ENCODE data around the gene LTBR. TPM values are rescaled to one million over a fixed set of nuclear protein-coding genes. Genes with fewer than 3 reads are reported as not detected.
A peak's percentile ranks its signal among the peaks of the same experiment; 100 is the strongest.

LTBR gene
- total and polyA plus RNA-seq, 2 of the 4 experiments (the other 2 are of a cell fraction), result 19.7 to 62.5 TPM

DNA sequence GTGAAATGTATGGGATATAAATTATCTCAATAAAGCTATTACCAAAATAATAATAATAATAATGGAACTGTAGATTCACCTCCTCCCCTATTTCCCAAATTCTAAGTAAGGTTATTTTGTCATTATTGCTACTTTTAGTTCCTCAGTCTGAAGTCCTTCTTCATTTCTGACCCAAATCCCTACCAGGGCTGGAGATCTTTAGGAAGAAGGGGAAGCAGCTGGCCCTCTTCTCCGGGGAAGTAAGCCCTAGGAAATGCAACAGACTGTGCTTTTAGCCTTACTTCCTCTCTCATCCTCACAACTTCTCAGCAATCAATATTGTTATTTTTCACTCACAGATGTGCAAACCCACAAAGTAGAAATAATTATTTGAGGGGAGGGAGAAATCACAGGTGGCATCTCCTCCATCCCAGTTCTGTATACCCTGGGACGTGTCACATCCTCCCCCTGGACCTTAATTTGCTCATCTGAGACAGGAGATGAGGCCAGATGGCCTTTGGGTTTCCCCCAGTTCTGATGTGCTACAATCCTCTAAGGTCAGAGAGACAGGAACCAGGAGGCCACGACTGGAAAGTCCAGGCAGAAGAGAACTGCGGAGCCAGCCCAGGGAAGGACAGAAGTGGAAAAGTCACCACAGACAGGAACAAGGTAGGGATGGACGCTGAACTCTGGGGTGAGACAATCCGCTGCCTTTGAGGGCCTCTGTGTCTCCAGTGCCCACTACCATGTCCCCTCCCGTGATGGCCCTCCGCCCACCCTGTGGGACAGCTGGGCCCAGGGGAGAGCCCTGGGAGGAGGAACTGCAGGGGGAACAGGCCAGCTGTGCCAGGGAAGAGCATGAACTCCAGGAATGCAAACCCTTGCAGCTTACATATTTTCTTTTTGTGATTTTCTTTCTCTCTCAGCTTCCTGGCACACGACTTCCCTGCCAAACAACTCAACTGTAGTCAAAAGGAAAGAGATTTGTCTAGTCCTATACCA, 31.5 kb upstream of the LTBR start:
- Histone ChIP-seq H3K27me3 (ENCODE audit: control insufficient read depth, insufficient read depth, low read length) (peaks cover 9% of the 10 kb centered on the region), H3K36me3 (ENCODE audit: control insufficient read depth, insufficient read depth, low read length) (no peaks in the 10 kb centered on the region), H3K4me1 (ENCODE audit: control insufficient read depth, insufficient read depth, low read length) (peaks cover 6% of the 10 kb centered on the region), H2AK5ac (ENCODE audit: low read depth, low read length) (peak overlapping the region; percentile 13; the same call in 1 of the 2 replicates), H4K5ac (ENCODE audit: low read depth, low read length) (no peak overlapping the region; the same call in 1 of the 2 replicates), H2AK9ac (replicated peaks; ENCODE audit: low read depth, low read length, poor library complexity) (peak overlapping the region; percentile 45), H3K56ac (ENCODE audit: extremely low read depth, insufficient read depth, low read length) (no peak overlapping the region), H2BK5ac (ENCODE audit: low read depth, low read length, poor library complexity, severe bottlenecking) (no peak overlapping the region), H3K79me1 (ENCODE audit: low read depth in 1 of 2, low read length in 2 of 2) (no peaks in the 10 kb centered on the region), H2BK120ac (ENCODE audit: low read depth, low read length) (no peak overlapping the region), H4K20me1 (ENCODE audit: insufficient read depth, low read length) (no peaks in the 10 kb centered on the region), H3K27ac (ENCODE audit: insufficient read depth, low read length) (no peak overlapping the region), H3K9me3 (ENCODE audit: control insufficient read depth, insufficient read depth, low read length) (no peaks in the 10 kb centered on the region), H2AFZ (replicated peaks; ENCODE audit: low read length, poor library complexity) (peak overlapping the region; percentile 63), H3K4me3 (ENCODE audit: insufficient read depth, low read depth, low read length) (no peak overlapping the region), H3K4ac (ENCODE audit: low read depth, low read length) (no peak overlapping the region), H2BK15ac (ENCODE audit: low read depth, low read length) (no peak overlapping the region), H3K23ac (ENCODE audit: low read depth, low read length) (no peak overlapping the region), H3K18ac (ENCODE audit: low read depth, low read length) (no peak overlapping the region), H3K9ac (ENCODE audit: low read depth, low read length) (no peak overlapping the region), H3K4me2 (ENCODE audit: low read depth, low read length) (no peak overlapping the region), H4K8ac (ENCODE audit: low read depth in 2 of 2, low read length in 2 of 2) (peak overlapping the region in 1 of 2 experiments; percentile 52; a peak in 2 of 4 replicates), H3K14ac (replicated peaks; ENCODE audit: low read depth, low read length) (no peak overlapping the region), H2BK20ac (ENCODE audit: low read depth, low read length) (no peak overlapping the region), H4K91ac (ENCODE audit: insufficient read depth, low read depth, low read length) (no peak overlapping the region), H3K9me1 (ENCODE audit: insufficient read depth, low read length) (no peaks in the 10 kb centered on the region)
- in situ Hi-C loops (cut with MboI; ENCODE audit: low sequenced_read_pairs), result no loop called here
- intact Hi-C loops (cut with micrococcal nuclease), result no loop called here
- 86% methylated on average over 2 of the region's 9 CpGs; no CpG with 5 or more reads in 1 of the 2 experiments for WGBS, 2 experiments (ENCODE audit: extremely low coverage in 2 of 2, insufficient read length in 1 of 2)
- POLR2A ChIA-PET (ENCODE audit: unreplicated experiment), result interaction anchor here (0.6 kb wide), 1 partner anchor 182 kb away, joined by 6 read pairs; no protein-coding TSS in a partner anchor
- DNase-seq (no peak), ATAC-seq (ENCODE audit: low read depth) (peak; percentile 76)
- BruUV-seq (replicated peaks), result no TSS peak
- no peak for TF ChIP-seq RAD21 (IDR thresholded peaks at IDR 0.05; ENCODE audit: low read length)
- no peak for TF ChIP-seq MXI1 (IDR thresholded peaks at IDR 0.05; ENCODE audit: borderline replicate concordance, low read depth, low read length)
- CTCF ChIA-PET, result interaction anchor here (1.1 kb wide), 1 partner anchor 11 kb away, joined by 4 read pairs; no protein-coding TSS in a partner anchor
- dilution Hi-C loops (cut with HindIII; ENCODE audit: low sequenced_read_pairs, unreplicated experiment), result no loop called here
